Suprapubic skin (tissue), 3 donors: Measurements from ENCODE around the gene ETV6.

Source experiments
- POLR2A ChIP-seq, 2 donors: fragments of 450-650 bp; IDR thresholded peaks; one replicate each; pipeline ENCODE4 v1.6.1; 2017; ENCODE audit warnings: antibody characterized with exemption in 2 of 2, mild to moderate bottlenecking in 2 of 2, moderate library complexity in 2 of 2
- TF ChIP-seq, protein P1 (sequence below), 2 donors: fragments of 200-600 bp in 1 of 2; fragments of 450-650 bp in 1 of 2; sonication (generic) in 1 of 2; IDR thresholded peaks; one replicate each; pipeline ENCODE4 v1.5.1; 2016 to 2019; ENCODE audit warnings: antibody characterized with exemption in 2 of 2, mild to moderate bottlenecking in 1 of 2, moderate library complexity in 1 of 2

DNA sequence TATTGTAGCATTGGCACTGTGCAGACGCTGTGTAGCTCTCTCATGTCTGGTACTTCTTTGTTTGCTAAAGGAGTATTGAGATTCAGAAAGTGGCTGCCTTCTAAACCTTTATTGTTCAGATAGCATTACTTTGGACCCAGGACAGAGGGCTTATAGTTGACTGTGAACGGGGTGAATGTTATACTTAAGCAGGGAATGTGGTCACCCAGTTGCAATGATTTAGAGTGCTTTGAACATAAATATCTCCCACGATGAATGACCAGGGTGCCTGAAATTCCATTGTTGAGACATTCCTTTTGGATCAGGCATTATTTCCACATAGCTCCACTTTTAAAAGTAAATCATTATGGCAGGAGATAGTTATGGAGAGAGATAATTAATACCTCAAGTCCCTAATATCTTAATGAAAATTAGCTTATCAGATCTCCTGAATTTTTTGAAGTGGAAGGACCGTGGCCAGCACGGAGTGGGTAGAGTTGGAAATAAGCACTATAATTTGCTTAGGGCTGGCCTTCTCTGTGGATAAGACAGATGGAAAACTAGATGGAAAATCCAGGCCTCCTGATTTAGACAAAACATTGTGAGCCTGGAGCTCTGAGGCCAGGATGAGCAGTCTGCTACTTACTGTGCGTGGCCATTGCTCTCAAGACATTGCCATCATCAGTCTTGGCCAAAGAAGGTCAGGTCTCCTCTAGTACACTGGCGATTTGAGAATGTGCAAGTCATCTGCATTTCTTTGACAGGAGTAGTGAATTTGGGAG, 114.5 kb downstream of the ETV6 start:
- TF ChIP-seq, protein P1, sequence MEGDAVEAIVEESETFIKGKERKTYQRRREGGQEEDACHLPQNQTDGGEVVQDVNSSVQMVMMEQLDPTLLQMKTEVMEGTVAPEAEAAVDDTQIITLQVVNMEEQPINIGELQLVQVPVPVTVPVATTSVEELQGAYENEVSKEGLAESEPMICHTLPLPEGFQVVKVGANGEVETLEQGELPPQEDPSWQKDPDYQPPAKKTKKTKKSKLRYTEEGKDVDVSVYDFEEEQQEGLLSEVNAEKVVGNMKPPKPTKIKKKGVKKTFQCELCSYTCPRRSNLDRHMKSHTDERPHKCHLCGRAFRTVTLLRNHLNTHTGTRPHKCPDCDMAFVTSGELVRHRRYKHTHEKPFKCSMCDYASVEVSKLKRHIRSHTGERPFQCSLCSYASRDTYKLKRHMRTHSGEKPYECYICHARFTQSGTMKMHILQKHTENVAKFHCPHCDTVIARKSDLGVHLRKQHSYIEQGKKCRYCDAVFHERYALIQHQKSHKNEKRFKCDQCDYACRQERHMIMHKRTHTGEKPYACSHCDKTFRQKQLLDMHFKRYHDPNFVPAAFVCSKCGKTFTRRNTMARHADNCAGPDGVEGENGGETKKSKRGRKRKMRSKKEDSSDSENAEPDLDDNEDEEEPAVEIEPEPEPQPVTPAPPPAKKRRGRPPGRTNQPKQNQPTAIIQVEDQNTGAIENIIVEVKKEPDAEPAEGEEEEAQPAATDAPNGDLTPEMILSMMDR (IDR thresholded peaks at IDR 0.05) = no peak
- TF ChIP-seq POLR2A (IDR thresholded peaks at IDR 0.05) = no peak
